GM23338 (cell line): Measurements from ENCODE around the gene ADAMTS15. TPM values are rescaled to one million over a fixed set of nuclear protein-coding genes. Genes with fewer than 3 reads are reported as not detected.
A peak's percentile ranks its signal among the peaks of the same experiment; 100 is the strongest.

Experiments
- ATAC-seq: fragments of 200-7000 bp; cut with Tn5 transposase; 3 replicates; pipeline ENCODE4 v1.9.1; 2020
- DNase-seq: peaks from one replicate; pipeline ENCODE4 v3.0.0-alpha.2; 2015; ENCODE audit warnings: low spot score
- H2AFZ ChIP-seq: fragments of 200-600 bp; sonication (generic); 2 replicates; pipeline ENCODE4 v1.8.0; 2016; ENCODE audit warnings: antibody characterized with exemption, mild to moderate bottlenecking, moderate library complexity
- H3F3A ChIP-seq: fragments of 200-600 bp; sonication (generic); replicated peaks from 2 replicates; pipeline ENCODE4 v1.8.0; 2017; ENCODE audit warnings: antibody characterized with exemption, mixed run types, low read depth
- H3K27ac ChIP-seq: fragments of 200-600 bp; sonication (generic); 2 replicates; pipeline ENCODE4 v1.6.1; 2016; ENCODE audit warnings: low read depth
- H3K27me3 ChIP-seq: fragments of 200-600 bp; sonication (generic); 2 replicates; pipeline ENCODE4 v1.8.0; 2016; ENCODE audit warnings: mild to moderate bottlenecking, mixed run types, moderate library complexity; ENCODE audit not compliant: insufficient read depth
- H3K36me3 ChIP-seq: fragments of 200-600 bp; sonication (generic); 2 replicates; pipeline ENCODE4 v1.8.0; 2016; ENCODE audit warnings: mild to moderate bottlenecking; ENCODE audit not compliant: insufficient read depth
- H3K4me1 ChIP-seq: fragments of 200-600 bp; sonication (generic); 2 replicates; pipeline ENCODE4 v1.8.0; 2016; ENCODE audit warnings: mild to moderate bottlenecking, moderate library complexity; ENCODE audit not compliant: insufficient read depth
- H3K4me2 ChIP-seq: fragments of 200-600 bp; sonication (generic); 2 replicates; pipeline ENCODE4 v1.7.1; 2017; ENCODE audit warnings: mixed run types
- H3K4me3 ChIP-seq: fragments of 200-600 bp; sonication (generic); 2 replicates; pipeline ENCODE4 v1.6.1; 2016; ENCODE audit warnings: mixed run types
- H3K79me2 ChIP-seq: fragments of 200-600 bp; sonication (generic); replicated peaks from 2 replicates; pipeline ENCODE4 v1.8.0; 2017; ENCODE audit warnings: mild to moderate bottlenecking; ENCODE audit not compliant: insufficient read depth
- H3K9me2 ChIP-seq: fragments of 200-600 bp; sonication (generic); 2 replicates; pipeline ENCODE4 v1.8.0; 2017; ENCODE audit not compliant: insufficient read depth
- H4K20me1 ChIP-seq: fragments of 200-600 bp; sonication (generic); replicated peaks from 2 replicates; pipeline ENCODE4 v1.8.0; 2017; ENCODE audit warnings: mild to moderate bottlenecking; ENCODE audit not compliant: insufficient read depth
- H3K27ac Mint-ChIP-seq: 2 replicates; pipeline ENCODE4 v1.8.0; 2020; ENCODE audit warnings: inconsistent platforms, mild to moderate bottlenecking, moderate library complexity, mixed read lengths
- H3K27me3 Mint-ChIP-seq: 3 replicates; pipeline ENCODE4 v1.8.0; 2022; ENCODE audit warnings: low read depth, mild to moderate bottlenecking, moderate library complexity, mixed read lengths, inconsistent platforms; ENCODE audit not compliant: insufficient read depth, poor library complexity
- H3K36me3 Mint-ChIP-seq: 3 replicates; pipeline ENCODE4 v1.8.0; 2021; ENCODE audit warnings: low read depth, mild to moderate bottlenecking, inconsistent platforms, moderate library complexity, mixed read lengths
- H3K4me1 Mint-ChIP-seq: 3 replicates; pipeline ENCODE4 v1.8.0; 2020; ENCODE audit warnings: mild to moderate bottlenecking, inconsistent platforms, mixed read lengths
- H3K4me3 Mint-ChIP-seq: 3 replicates; pipeline ENCODE4 v1.8.0; 2021; ENCODE audit warnings: moderate library complexity, mild to moderate bottlenecking, inconsistent platforms, mixed read lengths
- H3K9me3 Mint-ChIP-seq: 3 replicates; pipeline ENCODE4 v1.8.0; 2020; ENCODE audit warnings: moderate library complexity, mild to moderate bottlenecking, inconsistent platforms, mixed read lengths
- CREB1 ChIP-seq: fragments of 250-450 bp; sonication (Bioruptor Pico); IDR thresholded peaks from 2 replicates; pipeline ENCODE4 v1.5.0; 2020; ENCODE audit warnings: low read depth, mild to moderate bottlenecking, moderate library complexity
- EZH2 ChIP-seq: fragments of 200-600 bp; sonication (generic); IDR thresholded peaks from one replicate; pipeline ENCODE4 v1.8.0; 2017; ENCODE audit warnings: antibody characterized with exemption, mild to moderate bottlenecking, low read depth; ENCODE audit not compliant: unreplicated experiment
- EZH2phosphoT487 ChIP-seq: fragments of 200-600 bp; sonication (generic); IDR thresholded peaks from one replicate; pipeline ENCODE4 v1.8.1; 2018; ENCODE audit warnings: antibody characterized with exemption; ENCODE audit not compliant: unreplicated experiment
- polyA plus RNA-seq: library from polyadenylated mRNA; unstranded; fragments of >200 nt; fragmentation: Nextera tagmentation; extraction: Ambion mirVana; gene quantifications from 2 replicates; pipeline ENCODE4 v1.2.1, GENCODE V29; 2016
- total RNA-seq: library from RNA; depleted of rRNA; stranded (reverse); fragments of >200 nt; shearing (Covaris generic); gene quantifications from 2 replicates; pipeline ENCODE4 v1.2.3, GENCODE V29; 2014; rRNA removed
- TF ChIP-seq, protein P1 (sequence below): IDR thresholded peaks from 2 replicates; pipeline ENCODE4 v1.6.1; 2016; ENCODE audit warnings: antibody characterized with exemption

ADAMTS15 gene
- total and polyA plus RNA-seq, 2 experiments from 2014 or later: 0.42 to 5.6 TPM

DNA sequence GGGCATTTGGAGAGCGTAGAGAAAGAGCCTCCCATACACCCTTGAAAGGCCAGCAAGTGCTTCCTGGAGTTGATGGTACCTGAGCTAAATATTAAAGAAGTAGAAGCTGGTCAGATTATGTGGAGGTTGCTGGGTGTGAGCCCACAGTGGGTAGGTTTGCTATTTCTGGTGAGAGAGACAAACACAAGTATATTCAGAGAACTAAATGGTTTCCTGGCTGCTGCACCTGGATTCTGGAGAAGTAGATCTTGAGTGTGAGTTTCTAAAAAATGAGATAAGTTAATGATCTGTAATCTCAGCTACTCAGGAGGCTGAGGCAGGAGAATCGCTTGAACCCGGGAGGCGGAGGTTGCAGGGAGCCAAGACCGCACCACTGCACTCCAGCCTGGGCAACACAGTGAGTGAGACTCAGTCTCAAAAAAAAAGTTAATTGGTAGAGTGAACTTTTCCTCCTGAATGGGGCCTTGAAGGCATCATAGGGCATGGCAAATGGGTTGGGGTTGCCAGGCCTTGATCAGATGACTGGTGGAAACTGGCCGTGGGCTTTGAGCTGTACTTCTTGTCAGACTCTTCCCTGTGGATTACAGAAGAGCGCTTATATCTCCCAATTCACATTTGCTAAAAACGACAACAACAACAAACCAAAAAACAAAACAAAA, 75.8 kb downstream of the ADAMTS15 start:
- no peak overlapping the region for H3K27ac Mint-ChIP-seq
- no peak overlapping the region for H3K4me3 Mint-ChIP-seq

DNA sequence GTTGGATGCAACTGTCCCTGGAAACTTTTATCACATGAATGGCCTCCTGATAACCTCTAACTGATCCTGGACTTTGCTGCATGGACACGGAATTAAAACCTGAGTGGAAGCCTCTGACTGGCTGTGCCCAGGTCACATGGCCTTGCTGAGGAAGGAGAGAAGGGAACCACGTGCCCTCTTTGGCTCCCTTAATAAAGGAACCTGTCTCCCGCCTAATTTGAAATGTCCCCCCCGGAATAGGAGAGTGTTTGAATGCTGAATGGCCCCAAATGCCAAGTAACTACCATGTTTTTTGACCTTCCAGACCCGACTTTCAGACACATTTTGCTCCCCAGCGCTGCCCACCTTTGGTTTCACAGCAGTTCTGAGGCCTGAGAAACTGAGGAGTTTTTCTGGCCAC, 76.9 kb downstream of the ADAMTS15 start:
- Mint-ChIP-seq H3K27ac (no peak overlapping the region), H3K4me1 (peaks cover 25% of the 10 kb centered on the region), H3K9me3 (no peaks in the 10 kb centered on the region), H3K27me3 (peaks cover 11% of the 10 kb centered on the region), H3K36me3 (no peaks in the 10 kb centered on the region), H3K4me3 (no peak overlapping the region)
- H3F3A ChIP-seq: no peaks in the 10 kb centered on the region
- peak overlapping the region; percentile 52; the same call in 1 of the 2 replicates for H2AFZ ChIP-seq
- H3K4me2 ChIP-seq: no peak overlapping the region
- H3K36me3 ChIP-seq: no peaks in the 10 kb centered on the region
- DNase-seq (no peak), ATAC-seq (no peak)
- H3K27me3 ChIP-seq: no peaks in the 10 kb centered on the region
- peaks cover 7% of the 10 kb centered on the region; the same call in 1 of the 2 replicates for H3K9me2 ChIP-seq
- TF ChIP-seq, protein P1, sequence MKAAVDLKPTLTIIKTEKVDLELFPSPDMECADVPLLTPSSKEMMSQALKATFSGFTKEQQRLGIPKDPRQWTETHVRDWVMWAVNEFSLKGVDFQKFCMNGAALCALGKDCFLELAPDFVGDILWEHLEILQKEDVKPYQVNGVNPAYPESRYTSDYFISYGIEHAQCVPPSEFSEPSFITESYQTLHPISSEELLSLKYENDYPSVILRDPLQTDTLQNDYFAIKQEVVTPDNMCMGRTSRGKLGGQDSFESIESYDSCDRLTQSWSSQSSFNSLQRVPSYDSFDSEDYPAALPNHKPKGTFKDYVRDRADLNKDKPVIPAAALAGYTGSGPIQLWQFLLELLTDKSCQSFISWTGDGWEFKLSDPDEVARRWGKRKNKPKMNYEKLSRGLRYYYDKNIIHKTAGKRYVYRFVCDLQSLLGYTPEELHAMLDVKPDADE: no peak
- TF ChIP-seq EZH2phosphoT487: no peak
- peaks cover 11% of the 10 kb centered on the region for H3K4me1 ChIP-seq
- H3K4me3 ChIP-seq: no peak overlapping the region
- no peaks in the 10 kb centered on the region for H4K20me1 ChIP-seq
- no peak overlapping the region for H3K27ac ChIP-seq
- H3K79me2 ChIP-seq: no peaks in the 10 kb centered on the region

More for the DNA sequence above, 75.8 kb downstream of the ADAMTS15 start:
- H4K20me1 ChIP-seq: no peaks in the 10 kb centered on the region
- TF ChIP-seq CREB1 (CRISPR knock-in tag): no peak
- no peak for TF ChIP-seq EZH2
- H3K27ac ChIP-seq: no peak overlapping the region
- peaks cover 25% of the 10 kb centered on the region for H3K4me1 Mint-ChIP-seq
- H3K9me3 Mint-ChIP-seq: no peaks in the 10 kb centered on the region
- H3K9me2 ChIP-seq: peaks cover 7% of the 10 kb centered on the region; the same call in 1 of the 2 replicates
- no peaks in the 10 kb centered on the region for H3K36me3 Mint-ChIP-seq
- DNase-seq (no peak), ATAC-seq (no peak)
- no peak overlapping the region for H3K4me3 ChIP-seq
- no peaks in the 10 kb centered on the region for H3K27me3 ChIP-seq
- H3K27me3 Mint-ChIP-seq: peaks cover 11% of the 10 kb centered on the region
- H3K4me1 ChIP-seq: peaks cover 11% of the 10 kb centered on the region
- no peak overlapping the region for H2AFZ ChIP-seq
- no peaks in the 10 kb centered on the region for H3K36me3 ChIP-seq
- no peaks in the 10 kb centered on the region for H3K79me2 ChIP-seq
- no peaks in the 10 kb centered on the region for H3F3A ChIP-seq
- H3K4me2 ChIP-seq: peak overlapping the region; percentile 57; the same call in 1 of the 2 replicates

Other genes with a start within 250 kb of the ADAMTS15 start
- gene ZBTB44, start 133.7 kb upstream of the ADAMTS15 start, total RNA-seq: 102 and 104 TPM in 2 replicates
- 57.9 and 61.2 TPM in 2 replicates for gene ZBTB44, start 133.7 kb upstream of the ADAMTS15 start, polyA plus RNA-seq
- gene ADAMTS8, start 20.0 kb upstream of the ADAMTS15 start, total RNA-seq: 15.3 and 16.2 TPM in 2 replicates
- 7.5 and 7.7 TPM in 2 replicates for gene ADAMTS8, start 20.0 kb upstream of the ADAMTS15 start, polyA plus RNA-seq